HG03060 (cell line): ENCODE data around the gene GPC3.

Experiments
- ATAC-seq: cut with Tn5 transposase; IDR thresholded peaks from one replicate; pipeline ENCODE4 v1.9.1; 2021; ENCODE audit warnings: low read depth, moderate number of reproducible peaks; ENCODE audit not compliant: unreplicated experiment

Gene GPC3

GRCh38 chrX:133661962-133662839 lies 323.2 kb downstream of the GPC3 start:
- no peak for ATAC-seq

GRCh38 chrX:133660281-133660680 lies 325.1 kb downstream of the GPC3 start:
- ATAC-seq = no peak

- ATAC-seq = no peak
Measured at GRCh38 chrX:133658293-133658911, 327.0 kb downstream of the GPC3 start.

DNA sequence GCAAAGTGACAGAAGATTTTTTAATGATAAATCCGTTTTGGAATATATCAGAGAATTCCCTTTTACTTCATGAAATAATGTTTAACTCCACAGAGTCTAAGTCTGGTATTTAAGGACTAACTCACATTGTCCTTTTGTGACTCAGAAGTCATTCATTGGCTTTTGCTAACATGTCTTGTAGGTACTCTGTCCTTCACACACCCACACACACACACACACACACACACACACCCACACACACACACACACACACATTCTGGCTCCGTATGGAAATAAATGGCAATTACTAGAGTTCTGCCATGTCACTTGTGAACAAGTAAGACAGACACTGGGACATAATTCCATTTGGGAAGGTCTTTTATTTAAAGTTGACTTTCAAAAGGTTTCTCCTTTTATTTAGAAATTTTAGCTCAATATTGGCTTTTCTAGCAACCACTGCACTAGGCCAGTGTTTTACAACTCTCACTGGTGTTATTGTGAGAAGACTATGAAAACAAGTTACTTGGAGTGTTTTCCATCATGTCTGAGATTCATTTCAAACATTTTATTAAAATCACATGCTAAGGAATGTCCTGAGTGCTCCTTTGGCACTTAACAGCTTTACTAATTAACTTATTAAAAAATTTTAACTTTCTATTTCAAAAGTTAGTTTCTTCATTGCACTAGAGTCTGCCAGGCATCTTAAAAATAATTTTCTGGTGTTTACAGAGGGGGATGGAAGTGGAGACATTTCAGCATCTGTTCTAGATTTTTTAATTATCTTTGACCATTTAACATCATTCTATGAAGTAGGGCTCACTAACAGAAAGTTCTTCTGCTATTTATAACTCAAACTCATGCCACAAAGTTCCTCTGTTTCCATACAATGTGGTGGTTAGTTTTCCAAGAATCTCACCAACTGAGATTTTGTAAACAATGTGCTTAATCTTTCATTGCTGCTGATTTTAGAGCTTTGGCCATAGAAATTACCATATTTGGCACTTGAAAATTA lies 329.8 kb downstream of the GPC3 start:
- no peak for ATAC-seq

DNA sequence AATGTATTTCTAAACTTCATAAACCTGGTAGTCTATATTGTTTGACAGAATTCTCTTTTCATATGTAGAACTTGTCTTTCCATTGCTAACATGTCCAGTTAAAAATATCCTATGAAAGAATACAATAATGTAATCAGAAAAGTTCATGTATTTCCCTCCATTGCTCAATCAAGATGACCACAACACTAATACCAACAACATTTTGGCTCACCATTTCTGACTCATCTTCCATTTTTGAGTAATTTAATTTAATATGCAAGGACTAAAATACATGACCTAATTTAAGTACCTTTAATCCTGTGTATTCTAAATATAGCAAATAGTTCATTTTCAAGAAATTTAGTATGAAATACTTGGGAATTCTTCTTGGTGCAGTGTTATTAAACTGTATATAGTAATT lies 330.6 kb downstream of the GPC3 start:
- no peak for ATAC-seq

DNA sequence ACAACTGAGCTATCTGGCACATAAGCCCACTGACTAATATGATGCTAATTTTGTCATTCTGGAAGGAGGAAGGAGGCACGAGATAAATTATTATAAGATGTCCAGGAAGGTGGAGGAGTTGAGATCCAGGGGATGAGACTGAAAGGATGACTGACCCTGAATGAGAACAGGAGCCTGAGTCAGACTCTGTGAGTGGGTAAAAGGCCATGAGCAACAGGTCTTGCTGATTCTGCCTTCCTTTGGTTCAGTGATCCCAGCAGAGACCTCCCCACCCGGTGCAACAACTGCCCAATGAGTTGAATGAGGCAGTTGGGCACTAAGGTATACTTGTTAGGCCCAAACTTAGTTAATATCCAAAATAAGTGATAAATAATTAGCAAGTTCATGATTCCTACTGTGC lies 332.0 kb downstream of the GPC3 start:
- no peak for ATAC-seq

DNA sequence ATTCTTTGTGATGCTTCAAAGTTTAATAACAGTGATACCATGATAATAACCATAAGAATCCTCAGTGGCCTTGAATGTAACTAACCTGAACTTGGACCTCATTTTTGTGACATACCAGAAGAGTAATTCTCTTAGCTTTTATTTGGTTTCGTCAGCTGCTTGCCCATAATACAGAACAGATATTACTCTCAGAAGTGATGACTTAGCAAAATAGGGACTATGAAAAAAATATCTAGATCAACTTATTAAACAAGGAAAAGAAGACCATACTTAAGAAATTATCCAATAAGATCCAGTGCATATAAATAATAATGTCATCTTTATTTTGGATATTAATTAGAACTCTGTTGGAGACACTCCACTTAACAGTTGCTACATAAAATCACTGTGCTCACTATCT lies 333.2 kb downstream of the GPC3 start:
- ATAC-seq = no peak

- ATAC-seq = no peak
Measured at GRCh38 chrX:133650239-133650638, 335.2 kb downstream of the GPC3 start.

- no peak for ATAC-seq
Measured at GRCh38 chrX:133649651-133650050, 335.7 kb downstream of the GPC3 start.

- ATAC-seq = no peak
Measured at GRCh38 chrX:133648594-133648993, 336.8 kb downstream of the GPC3 start.

GRCh38 chrX:133646719-133647116 lies 338.7 kb downstream of the GPC3 start:
- no peak for ATAC-seq

GRCh38 chrX:133645977-133646718 lies 339.2 kb downstream of the GPC3 start:
- ATAC-seq = no peak

DNA sequence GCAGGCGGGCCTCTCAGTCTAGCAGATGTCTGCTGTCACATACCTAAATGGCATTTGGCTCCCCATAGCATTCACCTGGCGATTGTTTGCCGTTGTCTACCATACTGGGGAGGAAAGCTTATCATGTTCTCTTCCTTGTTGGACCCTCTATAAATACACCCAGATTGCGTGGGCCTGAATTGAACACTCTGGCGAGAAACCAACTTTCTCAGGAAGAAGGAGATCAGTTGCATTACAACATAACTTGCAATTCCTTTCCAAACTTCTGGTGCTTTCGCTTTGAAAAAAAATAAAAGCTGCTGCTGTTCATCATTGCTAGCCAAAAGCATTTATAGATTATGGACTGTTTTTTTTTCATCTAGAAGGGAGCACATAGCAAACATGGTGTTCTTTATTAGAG lies 340.1 kb downstream of the GPC3 start:
- no peak for ATAC-seq

- no peak for ATAC-seq
Measured at GRCh38 chrX:133640161-133641015, 345.0 kb downstream of the GPC3 start.

DNA sequence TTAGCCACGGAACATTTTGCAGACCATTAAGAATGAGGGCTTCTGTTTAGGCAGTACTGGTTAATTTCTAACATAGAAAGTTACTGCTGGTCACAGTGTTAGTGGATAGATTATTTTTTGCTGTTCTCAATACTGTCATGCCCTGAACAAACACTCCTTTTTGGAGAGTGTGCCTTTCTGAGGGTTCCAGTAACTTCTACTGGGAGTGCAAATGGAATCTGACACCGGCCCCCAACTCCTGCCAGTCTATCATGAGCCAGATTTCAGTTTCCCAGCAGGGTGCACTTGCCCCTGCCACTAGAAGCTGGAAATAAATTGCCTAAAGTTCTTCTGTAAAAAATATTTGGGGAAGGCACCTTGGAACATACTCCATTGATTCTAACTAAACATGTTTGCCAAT lies 345.7 kb downstream of the GPC3 start:
- ATAC-seq = no peak

DNA sequence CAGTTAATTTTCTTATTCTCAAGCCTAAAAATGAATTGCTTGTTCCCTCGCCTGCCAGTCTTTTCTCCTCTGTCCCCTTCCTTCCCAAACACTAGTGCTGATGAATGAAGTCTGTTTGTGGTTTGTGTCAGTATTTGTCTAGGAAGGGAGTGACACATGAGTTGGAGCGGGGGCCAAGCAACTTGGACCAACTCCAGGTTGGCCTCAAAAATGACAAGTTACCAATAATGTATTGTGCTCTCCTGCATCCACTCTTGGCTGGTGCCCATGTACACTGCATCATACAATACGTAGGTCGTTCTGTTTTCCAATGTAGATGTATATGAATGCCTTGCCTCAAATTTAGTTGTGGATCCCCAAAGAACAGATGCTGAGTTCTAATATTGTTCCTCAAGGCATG lies 347.1 kb downstream of the GPC3 start:
- ATAC-seq = no peak

- no peak for ATAC-seq
Measured at GRCh38 chrX:133637765-133638164, 347.6 kb downstream of the GPC3 start.

GRCh38 chrX:133636009-133636408 lies 349.4 kb downstream of the GPC3 start:
- ATAC-seq = no peak

GRCh38 chrX:133634416-133634815 lies 351.0 kb downstream of the GPC3 start:
- no peak for ATAC-seq
